GM12878 (cell line): Measurements from ENCODE around the gene CCDC149. TPM values are rescaled to one million over a fixed set of nuclear protein-coding genes. Genes with fewer than 3 reads are reported as not detected.

Source experiments
- ATAC-seq: fragments of 200-7000 bp; cut with Tn5 transposase; 3 replicates; pipeline ENCODE4 v1.9.1; 2020; ENCODE audit warnings: mild to moderate bottlenecking, moderate library complexity
- BruUV-seq: library from RNA; stranded (reverse); fragments of 400-500 nt; replicated peaks from 2 replicates; lab custom pipeline; 2021; lab: Mats Ljungman, UMichigan
- CTCF ChIA-PET: fragments of 300-600 bp; sonication (Branson Sonifier 250); formaldehyde crosslinking; extraction: SDS; loops from one replicate; lab custom pipeline; 2021; ENCODE audit warnings: inconsistent platforms; lab: Yijun Ruan, JAX
- POLR2A ChIA-PET: fragments of 350-600 bp; formaldehyde crosslinking; extraction: SDS; loops from one replicate; lab custom pipeline; 2021; ENCODE audit warnings: inconsistent platforms; lab: Charles Lee
- RAD21 ChIA-PET: fragments of 300-600 bp; sonication (Branson Sonifier 250); formaldehyde crosslinking; loops from one replicate; lab custom pipeline; 2023; ENCODE audit warnings: antibody characterized with exemption; ENCODE audit not compliant: unreplicated experiment; lab: Charles Lee
- SMC1A ChIA-PET: fragments of 300-600 bp; sonication (Branson Sonifier 250); formaldehyde crosslinking; loops from one replicate; lab custom pipeline; 2023; ENCODE audit not compliant: unreplicated experiment, uncharacterized antibody; lab: Charles Lee
- DNase-seq: peaks from one replicate; pipeline ENCODE4 v3.0.0-alpha.2; 2011; ENCODE audit warnings: low read depth, low spot score
- FAIRE-seq: peaks from 3 replicates; lab custom pipeline; 2011; peaks lifted over from hg19 to GRCh38; lab: Jason Lieb, UNC
- H2AFZ ChIP-seq: 2 replicates; pipeline ENCODE4 v1.6.0; 2011; ENCODE audit warnings: low read depth, low read length, control low read depth; ENCODE audit not compliant: control insufficient read depth
- H3K27ac ChIP-seq: 2 replicates; pipeline ENCODE4 v1.5.1; 2011; ENCODE audit warnings: control low read depth; ENCODE audit not compliant: control insufficient read depth, insufficient read depth
- H3K27me3 ChIP-seq, 2 experiments: replicated peaks in 1 of 2; 2 replicates each; pipeline versions ENCODE4 v1.6.0 to v1.6.1; 2011; ENCODE audit warnings: low read length in 1 of 2; ENCODE audit not compliant: control insufficient read depth in 2 of 2, insufficient read depth in 2 of 2
- H3K36me3 ChIP-seq, 2 experiments: 2 replicates each; pipeline ENCODE4 v1.5.1; 2011; ENCODE audit warnings: low read length in 1 of 2; ENCODE audit not compliant: control insufficient read depth in 2 of 2, insufficient read depth in 2 of 2
- H3K4me1 ChIP-seq: 2 replicates; pipeline ENCODE4 v1.6.1; 2011; ENCODE audit warnings: mild to moderate bottlenecking, low read length, moderate library complexity, mixed read lengths; ENCODE audit not compliant: control insufficient read depth, insufficient read depth
- H3K4me2 ChIP-seq: 2 replicates; pipeline ENCODE4 v1.6.0; 2011; ENCODE audit warnings: control low read depth; ENCODE audit not compliant: control insufficient read depth, insufficient read depth
- H3K4me3 ChIP-seq: fragments of 200-600 bp; sonication (generic); 2 replicates; pipeline ENCODE4 v1.5.1; 2016
- H3K79me2 ChIP-seq: 2 replicates; pipeline ENCODE4 v1.6.0; 2011; ENCODE audit warnings: low read length; ENCODE audit not compliant: control insufficient read depth, insufficient read depth
- H3K9ac ChIP-seq: 2 replicates; pipeline ENCODE4 v1.8.0; 2011; ENCODE audit warnings: low read length, control low read depth, mixed read lengths; ENCODE audit not compliant: control insufficient read depth, insufficient read depth
- H3K9me3 ChIP-seq: replicated peaks from 3 replicates; pipeline ENCODE4 v1.5.1; 2011; ENCODE audit warnings: mild to moderate bottlenecking, low read length; ENCODE audit not compliant: control insufficient read depth, insufficient read depth
- H4K20me1 ChIP-seq: 2 replicates; pipeline ENCODE4 v1.6.0; 2011; ENCODE audit not compliant: control insufficient read depth, insufficient read depth
- CBFB ChIP-seq: IDR thresholded peaks from 2 replicates; pipeline ENCODE4 v1.6.1; 2016; ENCODE audit warnings: antibody characterized with exemption, low read depth
- JUND ChIP-seq: IDR thresholded peaks from 2 replicates; pipeline ENCODE4 v1.6.1; 2012; ENCODE audit warnings: low read depth, mild to moderate bottlenecking, low read length, improper control_type of control experiment, moderate library complexity
- MEF2A ChIP-seq: IDR thresholded peaks from 2 replicates; pipeline ENCODE4 v1.6.1; 2011; ENCODE audit warnings: low read depth, mild to moderate bottlenecking, low read length, moderate library complexity; ENCODE audit not compliant: insufficient read depth
- POLR2AphosphoS5 ChIP-seq: IDR thresholded peaks from 2 replicates; pipeline ENCODE4 v1.6.1; 2011; ENCODE audit warnings: mild to moderate bottlenecking, low read length, inconsistent platforms
- RBBP5 ChIP-seq: fragments of 200-600 bp; sonication (generic); conservative IDR thresholded peaks from 2 replicates; pipeline ENCODE4 v1.6.1; 2016
- SPI1 ChIP-seq: IDR thresholded peaks from 2 replicates; pipeline ENCODE4 v1.6.1; 2011; ENCODE audit warnings: low read depth, mild to moderate bottlenecking, low read length, moderate library complexity, borderline replicate concordance; ENCODE audit not compliant: insufficient read depth
- SUZ12 ChIP-seq: fragments of 200-600 bp; sonication (generic); IDR thresholded peaks from one replicate; pipeline ENCODE4 v1.6.1; 2018; ENCODE audit warnings: antibody characterized with exemption, mild to moderate bottlenecking; ENCODE audit not compliant: unreplicated experiment
- ZNF622 ChIP-seq: fragments of 450-650 bp; IDR thresholded peaks from 2 replicates; pipeline ENCODE4 v1.6.1; 2017; ENCODE audit warnings: mild to moderate bottlenecking, inconsistent platforms
- WGBS: methylation state at CpG from one replicate; pipeline ENCODE4 v1.1.6; 2016; ENCODE audit warnings: low lambda C conversion rate; ENCODE audit not compliant: insufficient replicate concordance, insufficient coverage; ENCODE audit errors: missing lambda C conversion rate; 5-methylcytosine and 5-hydroxymethylcytosine counted together
- in situ Hi-C: fragments of 300-500 bp; cut with MboI; formaldehyde crosslinking; loops from 9 replicates; pipeline ENCODE4 v1.14.3; 2018; ENCODE audit warnings: mixed read lengths
- intact Hi-C: fragments of 100-400 bp; cut with micrococcal nuclease; formaldehyde crosslinking; loops from one replicate; pipeline ENCODE4 v1.14.2; 2022; ENCODE audit not compliant: unreplicated experiment
- polyA plus RNA-seq, 11 experiments: library from polyadenylated mRNA; depleted of rRNA in 4 of 11; unstranded in 6 of 11; stranded (reverse) in 5 of 11; fragments of >200 nt; fragmentation: Nextera tagmentation in 4 of 11; fragmentation: Illumina TruSeq in 1 of 11; extraction: Ambion mirVana in 4 of 11; extraction: Trizol in 1 of 11; gene quantifications; 1 replicate in 1 of 11; 2 replicates in 10 of 11; pipeline versions ENCODE4 v1.2.1 to v1.2.3, GENCODE V29; 2011 to 2016; ENCODE audit warnings: inconsistent platforms in 2 of 11, missing spikeins in 2 of 11, low read depth in 1 of 11
- total RNA-seq, 4 experiments: library from RNA; depleted of rRNA in 3 of 4; stranded (reverse); fragments of >200 nt in 3 of 4; fragmentation: Illumina TruSeq in 1 of 4; extraction: Trizol in 1 of 4; gene quantifications; 2 replicates each; pipeline versions ENCODE4 v1.2.1 to v1.2.3, GENCODE V29; 2013 to 2021
- TF ChIP-seq, protein P1 (sequence below): fragments of 150-350 bp; IDR thresholded peaks from 2 replicates; pipeline ENCODE4 v1.6.1; 2014; ENCODE audit warnings: mild to moderate bottlenecking, low read depth, low read length
- TF ChIP-seq, protein P2 (sequence below): fragments of 450-650 bp; IDR thresholded peaks from 2 replicates; pipeline ENCODE4 v1.6.1; 2016; ENCODE audit warnings: mild to moderate bottlenecking

Gene CCDC149
- total and polyA plus RNA-seq, 10 of the 15 experiments (the other 5 are each of a cell fraction or from before 2014, with no cell fraction given) = 0.03 to 0.04 (median 0.04) TPM; not detected in 7

DNA sequence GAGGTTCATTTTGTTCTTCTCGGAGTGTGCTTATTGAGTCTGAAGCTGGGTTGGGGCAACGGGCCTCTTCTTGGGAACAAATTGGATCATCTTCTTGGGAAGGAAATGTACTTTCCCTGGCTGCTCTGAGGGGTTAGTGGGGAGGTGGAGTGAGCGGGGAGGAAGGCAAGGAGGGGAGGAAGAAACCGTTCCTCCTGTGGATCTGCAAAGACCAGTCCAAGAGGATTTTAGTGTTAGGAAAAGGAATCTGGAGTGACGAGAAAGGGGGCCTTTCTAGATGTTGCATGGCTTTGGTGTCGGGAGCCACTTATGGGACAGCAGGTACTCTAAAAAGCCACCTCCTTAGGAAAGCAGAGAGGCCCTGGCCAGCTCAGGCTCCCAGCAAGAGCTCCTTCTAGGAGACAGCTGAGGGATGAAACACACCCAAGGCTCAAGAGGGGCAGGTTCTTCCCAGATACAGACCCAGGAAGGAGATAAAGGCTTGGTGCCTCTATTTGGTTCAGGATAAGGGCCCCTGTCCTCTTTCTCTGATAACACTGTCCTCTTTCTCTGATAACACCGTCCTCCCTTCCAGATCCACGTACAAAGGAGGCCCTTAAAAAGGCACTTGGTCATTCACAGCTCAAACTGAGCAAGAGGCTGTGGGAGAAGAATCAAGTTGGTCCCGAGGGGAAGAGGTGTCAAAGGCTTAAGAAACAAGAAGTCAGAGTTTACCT is 117.0 kb downstream of the CCDC149 start:
- no peak for DNase-seq
- CTCF ChIA-PET = no interaction called here
- Histone ChIP-seq H3K4me3 (no peak overlapping the region), H4K20me1 (no peaks in the 10 kb centered on the region), H3K36me3 (no peaks in the 10 kb centered on the region), H3K27me3 (no peaks in the 10 kb centered on the region; a peak in 1 of 4 replicates), H3K9me3 (no peaks in the 10 kb centered on the region; the same call in 2 of the 3 replicates), H3K4me1 (no peaks in the 10 kb centered on the region), H2AFZ (no peak overlapping the region), H3K9ac (no peak overlapping the region), H3K79me2 (no peaks in the 10 kb centered on the region), H3K4me2 (no peak overlapping the region), H3K27ac (no peak overlapping the region)
- RAD21 ChIA-PET = no interaction called here
- intact Hi-C loops = no loop called here
- in situ Hi-C loops = no loop called here
- POLR2A ChIA-PET = interaction anchor here (0.6 kb wide), 1 partner anchor 8 kb away, joined by 3 read pairs; no protein-coding TSS in a partner anchor
- BruUV-seq = no TSS peak
- SMC1A ChIA-PET = interaction anchor here (0.5 kb wide), 1 partner anchor 9 kb away, joined by 3 read pairs; no protein-coding TSS in a partner anchor
- ATAC-seq = no peak
- no peak for FAIRE-seq
- no peak for TF ChIP-seq JUND
- TF ChIP-seq SUZ12 = no peak
- TF ChIP-seq POLR2AphosphoS5 = no peak
- no peak for TF ChIP-seq ZNF622
- WGBS = 10% methylated on average over 9 of the region's 9 CpGs

DNA sequence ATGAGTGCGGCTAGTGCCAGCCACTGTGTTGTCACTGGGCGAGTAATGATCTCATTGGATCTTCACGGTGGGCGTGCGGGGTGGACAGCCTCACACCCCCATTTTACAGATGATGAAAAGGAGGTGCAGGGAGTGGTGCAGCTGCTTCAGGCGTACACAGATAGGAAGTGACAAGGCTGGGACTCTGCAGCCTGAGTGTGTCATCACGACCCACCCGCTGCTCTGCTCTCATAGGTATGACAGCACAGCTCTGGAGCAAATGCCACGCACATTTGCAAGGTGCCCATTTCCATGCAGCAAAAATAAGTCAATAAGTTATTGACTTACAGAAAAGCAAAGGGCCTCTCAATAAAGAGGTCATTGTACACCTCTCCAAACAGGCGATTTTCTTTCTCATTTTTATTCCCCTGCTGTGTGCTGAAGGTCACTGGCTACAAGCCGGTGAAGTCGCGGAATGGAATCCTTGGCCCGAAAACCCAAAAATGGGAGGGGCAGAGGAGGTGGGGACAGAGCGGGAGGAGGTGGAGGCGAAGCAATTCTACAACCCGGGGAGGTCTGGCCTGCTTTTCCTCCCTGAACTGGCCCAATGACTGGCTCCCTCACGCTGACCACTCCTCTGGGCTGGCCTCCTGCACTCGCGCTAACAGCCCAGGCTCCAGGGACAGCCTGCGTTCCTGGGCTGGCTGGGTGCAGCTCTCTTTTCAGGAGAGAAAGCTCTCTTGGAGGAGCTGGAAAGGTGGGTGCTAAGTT is 117.8 kb downstream of the CCDC149 start, which contains the start of gene SOD3:
Gene SOD3 (plus strand): TSS at position 658 of the 750 bp plus-strand sequence. CDS start 3,949 bp downstream, outside the sequence.
- H3K27me3 ChIP-seq = no peaks in the 10 kb centered on the region; a peak in 1 of 4 replicates
- BruUV-seq = no TSS peak
- ATAC-seq (no peak), DNase-seq (no peak), FAIRE-seq (no peak)
- no peak within 1 kb of the TSS for H3K4me3 ChIP-seq
- H2AFZ ChIP-seq = no peak within 1 kb of the TSS
- ChIA-PET SMC1A (interaction anchor here (0.5 to 1.4 kb wide), 2 partner anchors 8 to 12 kb away, joined by 3 read pairs; no protein-coding TSS in a partner anchor), CTCF (no interaction called here), POLR2A (no interaction called here), RAD21 (no interaction called here)
- no peak within 1 kb of the TSS for H3K27ac ChIP-seq
- H3K9ac ChIP-seq = no peak within 1 kb of the TSS
- H3K36me3 ChIP-seq = no peaks in the 10 kb centered on the region
- no peaks in the 10 kb centered on the region for H3K79me2 ChIP-seq
- in situ Hi-C loops = no loop called here
- no peaks in the 10 kb centered on the region; the same call in 2 of the 3 replicates for H3K9me3 ChIP-seq
- no peaks in the 10 kb centered on the region for H4K20me1 ChIP-seq
- H3K4me1 ChIP-seq = no peaks in the 10 kb centered on the region
- intact Hi-C loops = no loop called here
- WGBS = 40% methylated on average over 21 of the region's 21 CpGs
- no peak within 1 kb of the TSS for H3K4me2 ChIP-seq
- TF ChIP-seq MEF2A (no peak), RBBP5 (no peak), SPI1 (no peak), CBFB (no peak)
- TF ChIP-seq, protein P1, sequence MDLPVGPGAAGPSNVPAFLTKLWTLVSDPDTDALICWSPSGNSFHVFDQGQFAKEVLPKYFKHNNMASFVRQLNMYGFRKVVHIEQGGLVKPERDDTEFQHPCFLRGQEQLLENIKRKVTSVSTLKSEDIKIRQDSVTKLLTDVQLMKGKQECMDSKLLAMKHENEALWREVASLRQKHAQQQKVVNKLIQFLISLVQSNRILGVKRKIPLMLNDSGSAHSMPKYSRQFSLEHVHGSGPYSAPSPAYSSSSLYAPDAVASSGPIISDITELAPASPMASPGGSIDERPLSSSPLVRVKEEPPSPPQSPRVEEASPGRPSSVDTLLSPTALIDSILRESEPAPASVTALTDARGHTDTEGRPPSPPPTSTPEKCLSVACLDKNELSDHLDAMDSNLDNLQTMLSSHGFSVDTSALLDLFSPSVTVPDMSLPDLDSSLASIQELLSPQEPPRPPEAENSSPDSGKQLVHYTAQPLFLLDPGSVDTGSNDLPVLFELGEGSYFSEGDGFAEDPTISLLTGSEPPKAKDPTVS = no peak
- TF ChIP-seq, protein P2, sequence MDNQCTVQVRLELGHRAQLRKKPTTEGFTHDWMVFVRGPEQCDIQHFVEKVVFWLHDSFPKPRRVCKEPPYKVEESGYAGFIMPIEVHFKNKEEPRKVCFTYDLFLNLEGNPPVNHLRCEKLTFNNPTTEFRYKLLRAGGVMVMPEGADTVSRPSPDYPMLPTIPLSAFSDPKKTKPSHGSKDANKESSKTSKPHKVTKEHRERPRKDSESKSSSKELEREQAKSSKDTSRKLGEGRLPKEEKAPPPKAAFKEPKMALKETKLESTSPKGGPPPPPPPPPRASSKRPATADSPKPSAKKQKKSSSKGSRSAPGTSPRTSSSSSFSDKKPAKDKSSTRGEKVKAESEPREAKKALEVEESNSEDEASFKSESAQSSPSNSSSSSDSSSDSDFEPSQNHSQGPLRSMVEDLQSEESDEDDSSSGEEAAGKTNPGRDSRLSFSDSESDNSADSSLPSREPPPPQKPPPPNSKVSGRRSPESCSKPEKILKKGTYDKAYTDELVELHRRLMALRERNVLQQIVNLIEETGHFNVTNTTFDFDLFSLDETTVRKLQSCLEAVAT = no peak
